RPMI8226 (cell line): ENCODE results near the gene RCAN1.
"Not testable (repeated sequence)": the region's sequence is repeated elsewhere in the genome, so short reads cannot be mapped to it uniquely, and the experiment has no call there.

Source experiments
- DNase-seq: peaks from one replicate; pipeline ENCODE4 v3.0.0-alpha.2; 2015

Gene RCAN1

DNA sequence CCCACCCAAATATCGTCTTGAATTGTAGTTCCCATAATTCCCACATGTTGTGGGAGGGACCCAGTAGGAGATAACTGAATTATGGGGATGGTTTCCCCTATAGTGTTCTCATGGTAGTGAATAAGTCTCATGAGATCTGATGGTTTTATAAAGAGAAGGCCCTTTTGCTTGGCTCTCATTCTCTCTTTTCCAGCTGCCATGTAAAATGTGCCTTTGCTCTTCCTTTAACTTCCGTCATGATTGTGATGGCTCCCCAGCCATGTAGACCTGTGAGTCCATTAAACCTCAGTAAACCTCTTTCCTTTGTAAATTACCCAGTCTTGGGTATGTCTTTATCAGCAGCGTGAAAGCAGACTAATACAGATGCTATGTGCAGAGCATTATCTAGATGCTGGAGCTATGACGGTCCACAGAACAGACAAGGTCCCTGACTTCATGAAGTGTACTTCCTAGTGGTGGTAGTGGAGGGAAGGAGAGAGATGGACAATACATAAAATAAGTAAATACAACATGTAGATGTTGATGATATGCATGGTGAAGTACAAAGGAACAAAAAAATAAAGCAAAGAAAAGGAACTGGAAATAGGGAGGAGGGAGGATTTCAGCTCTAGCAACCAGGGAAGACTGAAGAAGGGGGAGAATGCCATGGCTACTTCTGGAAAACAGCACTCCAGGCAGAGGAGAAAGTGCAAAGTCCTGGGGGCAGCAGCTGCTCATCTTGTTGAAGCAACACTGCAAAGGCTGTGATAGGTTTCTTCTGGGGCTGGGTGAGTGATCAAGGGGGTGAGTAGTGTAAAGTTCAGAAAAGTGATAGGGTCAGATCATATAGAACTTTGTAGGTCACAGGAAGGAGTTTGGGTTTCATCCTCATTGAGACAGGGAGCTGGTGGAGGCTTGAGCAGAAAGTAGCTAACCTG lies 6.8 kb upstream of the RCAN1 start:
- DNase-seq, result no peak

- no peak for DNase-seq
These were observed 5.1 kb upstream of the RCAN1 start for GRCh38 chr21:34619841-34620665.

- DNase-seq, result no peak
These were observed 4.0 kb upstream of the RCAN1 start for GRCh38 chr21:34618941-34619340.

DNA sequence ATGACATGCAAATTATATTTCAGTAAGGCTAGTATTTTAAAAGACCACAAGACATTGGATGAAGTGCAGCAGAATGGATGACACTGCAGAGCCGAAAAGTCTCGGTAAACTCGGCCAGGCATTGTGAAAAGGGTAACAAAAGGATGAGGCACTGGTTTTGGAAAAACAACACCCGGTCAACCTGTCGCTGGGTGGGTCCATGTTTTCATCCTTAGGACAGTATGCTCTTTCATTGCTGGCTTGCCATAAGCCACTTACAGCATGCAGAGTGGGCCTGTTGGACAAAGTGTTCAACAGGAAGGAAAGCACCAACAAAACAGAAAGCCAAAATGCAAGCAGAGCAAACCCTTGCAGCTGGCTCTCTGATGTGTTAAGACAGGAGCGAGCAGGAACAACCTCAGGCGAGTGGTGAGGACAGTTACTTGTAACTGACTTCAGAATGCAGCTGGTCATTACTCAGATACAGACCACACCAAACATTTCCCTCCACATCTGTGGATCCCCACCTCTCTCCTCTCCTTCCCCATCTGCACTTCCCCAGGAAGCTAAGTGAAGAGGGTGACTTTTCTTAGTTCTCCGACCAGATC lies 2.9 kb upstream of the RCAN1 start:
- DNase-seq, result peak; percentile 22

DNA sequence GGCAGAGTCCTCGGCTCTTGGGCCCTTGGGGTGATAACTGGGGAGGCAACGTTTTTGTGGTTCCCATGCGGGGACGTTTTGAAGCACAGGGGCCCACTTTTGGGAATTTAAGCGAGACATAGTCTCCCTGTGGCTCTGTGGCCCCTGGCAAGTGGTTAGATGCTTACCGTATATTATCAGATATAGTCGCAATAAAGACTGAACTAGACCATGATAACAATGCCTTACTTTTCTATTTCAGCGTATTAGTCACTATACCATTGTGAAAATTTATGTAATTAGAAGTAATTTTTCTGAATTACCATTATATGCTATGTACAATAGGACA lies 538 bp upstream of the RCAN1 start:
- no peak for DNase-seq

DNA sequence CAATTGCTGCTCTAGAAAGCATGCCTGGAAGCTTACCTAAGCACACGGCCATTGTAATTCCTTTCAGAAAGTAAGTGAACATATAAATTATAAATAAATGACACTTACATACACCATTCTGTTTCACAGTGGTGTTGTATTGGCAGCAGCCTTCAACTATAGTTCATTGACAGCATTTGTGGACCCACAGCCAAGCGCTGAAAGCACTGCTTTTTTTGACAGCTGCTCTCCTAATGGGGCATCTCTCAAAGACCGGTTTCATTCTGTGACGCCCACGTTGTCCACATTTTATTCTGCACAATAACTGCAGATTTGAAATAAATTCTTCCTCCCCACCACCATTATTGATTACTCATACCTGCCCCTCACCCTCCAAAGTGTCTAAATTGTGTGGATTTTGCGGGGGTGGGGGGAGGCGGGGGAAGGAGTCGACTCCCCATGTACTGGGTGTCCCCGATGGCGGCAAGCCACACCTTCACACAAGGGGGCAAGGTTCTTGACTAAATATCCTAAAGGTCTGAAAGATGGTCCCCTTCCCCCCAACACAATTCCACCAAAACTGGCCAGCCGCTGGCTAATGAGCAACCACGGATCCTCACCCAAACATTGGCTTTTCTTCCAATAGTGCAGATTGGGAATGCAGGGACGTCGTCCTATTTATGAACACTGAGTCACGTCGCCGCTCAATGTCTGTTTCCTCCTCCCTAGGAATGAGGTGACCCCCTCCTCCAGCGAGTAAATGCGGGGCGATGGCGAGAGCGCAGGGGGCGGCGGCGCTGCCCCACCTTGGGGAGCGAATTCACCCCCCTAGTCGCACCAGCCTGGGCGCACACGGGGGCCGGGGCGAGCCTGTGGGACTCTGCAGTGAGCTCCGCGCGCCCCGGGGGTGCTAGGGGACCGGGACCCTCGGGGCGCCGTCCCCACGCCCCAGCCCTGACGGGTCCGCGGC lies 960 bp downstream of the RCAN1 start:
- no peak for DNase-seq

DNA sequence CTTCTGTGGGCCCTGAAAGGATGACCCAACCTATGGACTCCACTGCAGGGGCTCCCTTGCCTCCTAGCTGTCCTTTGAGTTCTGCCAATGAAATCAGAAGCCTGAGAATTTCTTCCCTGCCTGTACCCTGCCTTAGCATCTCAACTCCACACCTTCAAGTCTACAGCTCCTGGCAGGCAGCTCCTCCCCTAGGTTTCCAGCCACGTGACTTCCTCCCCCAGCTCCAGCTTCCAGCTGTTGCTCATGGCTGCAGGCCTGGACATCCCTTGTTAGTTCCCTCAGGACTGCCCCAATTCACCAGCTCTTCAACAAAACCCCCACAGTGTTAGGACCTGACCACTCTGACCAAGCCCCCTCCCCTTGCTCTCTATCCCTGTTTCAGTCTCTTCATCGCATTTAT lies 2.4 kb downstream of the RCAN1 start:
- DNase-seq, result no peak

DNA sequence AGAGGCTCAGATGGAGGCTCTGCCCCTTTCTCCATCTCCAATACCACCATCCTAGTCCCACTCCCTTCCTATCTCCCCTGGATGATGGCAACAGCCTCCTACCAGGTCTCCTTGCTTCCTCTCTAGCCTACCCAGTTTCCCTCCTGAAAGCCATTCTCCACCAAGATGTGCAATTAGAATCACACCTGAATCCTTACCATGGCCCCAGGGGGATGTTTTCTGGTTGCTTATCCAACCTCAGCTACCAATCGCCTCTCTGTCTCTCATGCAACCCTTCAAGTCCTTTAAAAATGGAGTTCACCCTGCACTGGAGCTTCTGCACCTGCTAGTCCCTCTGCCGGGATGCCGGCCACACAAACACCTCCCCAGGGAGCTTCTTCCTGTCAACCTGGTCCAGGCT lies 2.9 kb downstream of the RCAN1 start:
- no peak for DNase-seq

GRCh38 chr21:34611528-34611927 lies 3.4 kb downstream of the RCAN1 start:
- DNase-seq, result no peak

- no peak for DNase-seq
These were observed 4.9 kb downstream of the RCAN1 start for GRCh38 chr21:34609933-34610549.

DNA sequence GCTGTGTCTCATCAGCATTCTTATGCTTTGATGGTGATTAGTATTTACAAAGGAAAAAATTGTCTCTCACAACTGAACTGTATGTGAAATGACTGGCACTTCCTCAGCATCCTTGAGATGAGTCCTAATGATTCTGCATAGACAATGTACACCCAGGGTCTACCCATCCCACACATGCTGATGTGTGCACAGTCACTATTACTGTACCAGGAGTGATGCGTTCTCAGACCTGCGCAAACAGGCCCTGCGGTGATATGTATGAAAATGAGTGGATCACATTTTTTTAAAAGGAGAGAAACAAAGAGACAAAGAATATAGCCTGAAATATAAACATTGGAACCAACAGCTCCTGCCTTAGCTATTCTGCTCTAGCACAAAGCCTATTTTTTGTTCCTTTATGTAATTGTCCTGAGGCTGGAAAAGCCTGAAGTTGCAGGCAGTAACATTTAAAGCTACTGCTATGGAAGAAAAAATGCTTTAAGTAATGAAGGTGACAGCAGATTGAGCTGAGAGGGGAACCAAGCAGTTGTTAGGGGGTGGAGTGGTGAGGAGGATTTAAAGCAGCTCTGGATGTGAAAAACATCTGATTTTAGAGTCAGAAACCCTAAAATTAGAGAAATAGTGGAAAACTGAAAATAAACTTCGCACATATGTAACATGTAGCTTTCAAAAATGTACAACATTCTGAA lies 5.5 kb downstream of the RCAN1 start:
- DNase-seq, result no peak

DNA sequence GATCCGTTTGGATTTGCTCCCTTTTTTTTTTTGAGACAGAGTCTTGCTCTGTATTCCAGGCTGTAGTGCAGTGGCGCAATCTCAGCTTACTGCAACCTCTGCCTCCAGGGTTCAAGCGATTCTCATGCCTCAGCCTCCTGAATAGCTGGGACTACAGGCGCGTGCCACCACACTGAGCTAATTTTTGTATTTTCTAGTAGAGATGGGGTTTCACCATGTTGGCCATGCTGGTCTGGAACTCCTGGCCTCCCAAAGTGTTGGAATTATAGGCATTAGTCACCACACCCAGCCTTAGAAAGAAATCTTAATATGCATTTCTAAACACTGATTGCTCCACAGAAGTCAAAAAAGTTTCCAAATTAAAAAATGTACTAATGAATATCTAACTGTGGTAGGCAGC lies 7.5 kb downstream of the RCAN1 start:
- DNase-seq, result not testable (repeated sequence)

- DNase-seq, result no peak
These were observed 8.3 kb downstream of the RCAN1 start for GRCh38 chr21:34606621-34607020.

DNA sequence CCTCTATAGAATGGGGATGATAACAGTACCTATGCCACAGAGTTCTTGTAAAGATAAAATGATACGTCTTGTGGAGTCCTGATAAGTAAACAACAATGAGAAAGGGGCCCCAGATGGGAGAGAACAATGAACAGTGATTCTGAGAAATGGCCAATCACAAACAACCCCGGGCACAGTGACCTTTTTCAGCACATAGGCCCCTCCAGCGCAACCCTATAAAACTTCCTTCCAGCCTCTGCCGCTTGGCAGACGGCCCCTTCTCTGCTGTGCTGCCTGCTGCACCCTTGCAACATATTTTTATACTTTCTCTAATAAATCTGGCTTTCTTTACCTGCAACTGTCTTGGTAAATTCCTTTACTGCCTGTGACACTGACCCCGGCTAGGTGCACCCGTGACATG lies 8.9 kb downstream of the RCAN1 start:
- DNase-seq, result no peak

DNA sequence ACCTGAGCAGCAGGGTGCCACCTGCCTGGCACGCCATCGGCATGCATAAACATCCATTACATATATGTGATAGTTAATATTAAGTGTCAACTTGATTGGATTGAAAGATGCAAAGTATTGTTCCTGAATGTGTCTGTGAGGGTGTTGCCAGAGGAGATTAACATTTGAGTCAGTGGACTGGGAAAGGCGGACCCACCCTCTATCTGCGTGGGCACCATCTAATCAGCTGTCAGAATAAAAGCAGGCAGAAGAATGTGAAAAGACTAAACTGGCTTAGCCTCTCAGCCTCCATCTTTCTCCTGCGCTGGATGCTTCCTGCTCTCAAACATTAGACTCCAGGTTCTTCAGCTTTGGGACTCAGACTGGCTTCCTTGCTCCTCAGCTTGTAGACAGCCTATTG lies 10.0 kb downstream of the RCAN1 start:
- DNase-seq, result not testable (repeated sequence)

GRCh38 chr21:34604556-34604955 lies 10.4 kb downstream of the RCAN1 start:
- no peak for DNase-seq

- no peak for DNase-seq
These were observed 11.2 kb downstream of the RCAN1 start for GRCh38 chr21:34603710-34604057.

GRCh38 chr21:34603002-34603709 lies 11.8 kb downstream of the RCAN1 start:
- peak; percentile 57 for DNase-seq

DNA sequence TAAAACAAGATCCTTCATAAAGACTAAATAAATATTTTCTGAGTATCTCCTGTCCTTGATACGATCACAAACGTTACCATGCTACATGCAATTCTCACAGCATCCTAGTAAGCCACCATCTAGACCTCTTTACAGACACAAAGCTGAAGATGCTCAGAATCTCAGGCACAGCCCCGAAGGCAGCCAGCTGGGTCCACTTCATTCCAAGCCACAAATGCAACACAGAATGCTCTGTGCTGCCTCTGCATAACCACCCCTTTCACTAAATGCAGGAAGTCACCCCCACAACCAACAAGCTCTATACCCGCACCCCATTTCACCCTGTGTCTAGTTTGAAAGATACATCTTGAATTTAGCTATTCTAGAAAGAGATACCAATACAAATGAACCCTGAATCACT lies 12.9 kb downstream of the RCAN1 start:
- no peak for DNase-seq

- DNase-seq, result no peak
These were observed 15.3 kb downstream of the RCAN1 start for GRCh38 chr21:34599534-34600101.
